H1 (cell line): ENCODE data around the gene DNER. TPM values are rescaled to one million over a fixed set of nuclear protein-coding genes. Genes with fewer than 3 reads are reported as not detected.

Experiments used
- CTCF ChIA-PET: fragments of 300-600 bp; sonication (Branson Sonifier 250); formaldehyde crosslinking; loops from one replicate; lab custom pipeline; 2021; ENCODE audit not compliant: partially characterized antibody; lab: Charles Lee
- POLR2A ChIA-PET: fragments of 300-600 bp; sonication (Branson Sonifier 250); formaldehyde crosslinking; loops from one replicate; lab custom pipeline; 2021; ENCODE audit warnings: inconsistent platforms; ENCODE audit not compliant: partially characterized antibody; lab: Charles Lee
- DNase-seq, 2 experiments: peaks; one replicate each; pipeline versions ENCODE4 v3.0.0 to v3.0.0-alpha.2; 2010 to 2022; ENCODE audit warnings: low spot score in 2 of 2, low read depth in 1 of 2, mixed read lengths in 1 of 2
- FAIRE-seq: peaks from 2 replicates; lab custom pipeline; 2011; peaks lifted over from hg19 to GRCh38; lab: Jason Lieb, UNC
- H2AFZ ChIP-seq: 2 replicates; pipeline ENCODE4 v1.8.1; 2012; ENCODE audit warnings: low read length, inconsistent platforms
- H2AK5ac ChIP-seq: 2 replicates; pipeline ENCODE4 v1.6.1; 2013; ENCODE audit warnings: low read depth, low read length
- H2BK120ac ChIP-seq: replicated peaks from 2 replicates; pipeline ENCODE3; 2013; ENCODE audit warnings: low read depth, low read length, inconsistent platforms
- H2BK12ac ChIP-seq: 2 replicates; pipeline ENCODE4 v1.6.1; 2013; ENCODE audit warnings: low read depth, low read length
- H2BK15ac ChIP-seq: 2 replicates; pipeline ENCODE4 v1.6.1; 2013; ENCODE audit warnings: low read length
- H2BK20ac ChIP-seq: 2 replicates; pipeline ENCODE4 v1.6.1; 2013; ENCODE audit warnings: low read length
- H2BK5ac ChIP-seq: 2 replicates; pipeline ENCODE4 v1.6.1; 2013; ENCODE audit warnings: low read depth, low read length
- H3K14ac ChIP-seq: 2 replicates; pipeline ENCODE4 v1.6.1; 2013; ENCODE audit warnings: inconsistent platforms; ENCODE audit not compliant: insufficient read length
- H3K18ac ChIP-seq: 2 replicates; pipeline ENCODE4 v1.6.1; 2013; ENCODE audit warnings: low read length; ENCODE audit errors: extremely low read depth
- H3K23ac ChIP-seq: 2 replicates; pipeline ENCODE4 v1.6.1; 2013; ENCODE audit warnings: inconsistent platforms; ENCODE audit not compliant: insufficient read length
- H3K23me2 ChIP-seq: 2 replicates; pipeline ENCODE4 v1.6.1; 2013; ENCODE audit warnings: low read depth, low read length
- H3K27ac ChIP-seq: 2 replicates; pipeline ENCODE4 v1.6.1; 2011; ENCODE audit warnings: low read depth, low read length, inconsistent platforms
- H3K27me3 ChIP-seq, 4 experiments: replicated peaks in 1 of 4; 1 replicate in 1 of 4; 2 replicates in 3 of 4; pipeline versions ENCODE4 v1.6.1 to v1.8.1; 2011 to 2013; ENCODE audit warnings: low read length in 3 of 4, mild to moderate bottlenecking in 3 of 4, inconsistent platforms in 2 of 4, mixed read lengths in 2 of 4, moderate library complexity in 1 of 4; ENCODE audit not compliant: control insufficient read depth in 3 of 4, insufficient read depth in 3 of 4; ENCODE audit errors: extremely low read depth in 1 of 4
- H3K36me3 ChIP-seq, 4 experiments: 2 replicates each; pipeline versions ENCODE4 v1.6.1 to v1.8.1; 2011 to 2013; ENCODE audit warnings: mild to moderate bottlenecking in 4 of 4, low read length in 3 of 4, moderate library complexity in 2 of 4, control low read depth in 1 of 4, inconsistent platforms in 1 of 4; ENCODE audit not compliant: insufficient read depth in 4 of 4, control insufficient read depth in 2 of 4
- H3K4ac ChIP-seq: replicated peaks from 2 replicates; pipeline ENCODE3; 2013; ENCODE audit warnings: low read length, low read depth, mixed read lengths, inconsistent platforms; ENCODE audit not compliant: insufficient read length
- H3K4me1 ChIP-seq, 4 experiments: replicated peaks in 1 of 4; 1 replicate in 1 of 4; 2 replicates in 3 of 4; pipeline versions ENCODE4 v1.6.1 to v1.8.1; 2011 to 2013; ENCODE audit warnings: low read length in 3 of 4, inconsistent platforms in 2 of 4, mixed read lengths in 1 of 4; ENCODE audit not compliant: insufficient read depth in 4 of 4, control insufficient read depth in 3 of 4
- H3K4me2 ChIP-seq, 2 experiments: 2 replicates each; pipeline versions ENCODE4 v1.6.1 to v1.8.1; 2011 to 2013; ENCODE audit warnings: low read depth in 2 of 2, low read length in 2 of 2, control low read depth in 1 of 2, inconsistent platforms in 1 of 2, mild to moderate bottlenecking in 1 of 2; ENCODE audit not compliant: insufficient read depth in 1 of 2
- H3K4me3 ChIP-seq, 4 experiments: fragments of 200-600, 300-600 bp in 1 of 4; sonication (generic), shearing (Covaris generic), sonication (Bioruptor Twin) in 1 of 4; 2 replicates each; pipeline versions ENCODE4 v1.5.1 to v1.8.1; 2011 to 2016; ENCODE audit warnings: low read length in 4 of 4, low read depth in 3 of 4, control low read depth in 2 of 4, inconsistent platforms in 2 of 4, mild to moderate bottlenecking in 2 of 4, mixed read lengths in 1 of 4, moderate library complexity in 1 of 4; ENCODE audit not compliant: insufficient read depth in 2 of 4; ENCODE audit errors: extremely low read depth in 1 of 4
- H3K56ac ChIP-seq: replicated peaks from 2 replicates; pipeline ENCODE3; 2013; ENCODE audit warnings: low read depth, mild to moderate bottlenecking, mixed read lengths, low read length, inconsistent platforms; ENCODE audit not compliant: insufficient read length
- H3K79me1 ChIP-seq: 2 replicates; pipeline ENCODE4 v1.6.1; 2013; ENCODE audit warnings: low read depth, low read length, control low read depth
- H3K79me2 ChIP-seq, 2 experiments: 2 replicates each; pipeline versions ENCODE4 v1.6.1 to v1.8.1; 2012 to 2013; ENCODE audit warnings: low read length in 2 of 2, mild to moderate bottlenecking in 2 of 2, inconsistent platforms in 1 of 2; ENCODE audit not compliant: insufficient read depth in 2 of 2, control insufficient read depth in 1 of 2
- H3K9ac ChIP-seq, 4 experiments: replicated peaks in 1 of 4; 1 replicate in 1 of 4; 2 replicates in 3 of 4; pipeline versions ENCODE4 v1.6.1 to v1.8.1; 2011 to 2013; ENCODE audit warnings: low read depth in 3 of 4, low read length in 3 of 4, control low read depth in 2 of 4, mild to moderate bottlenecking in 2 of 4, moderate library complexity in 2 of 4, inconsistent platforms in 1 of 4; ENCODE audit errors: extremely low read depth in 1 of 4
- H3K9me3 ChIP-seq, 2 experiments: 2 replicates each; pipeline versions ENCODE4 v1.6.1 to v1.8.1; 2012 to 2013; ENCODE audit warnings: mild to moderate bottlenecking in 2 of 2, moderate library complexity in 2 of 2, control low read depth in 1 of 2, inconsistent platforms in 1 of 2, low read depth in 1 of 2, low read length in 1 of 2, mixed read lengths in 1 of 2; ENCODE audit not compliant: insufficient read depth in 2 of 2
- H4K20me1 ChIP-seq, 2 experiments: replicated peaks in 1 of 2; 2 replicates each; pipeline versions ENCODE3 to v1.8.1; 2011 to 2013; ENCODE audit warnings: inconsistent platforms in 2 of 2, low read length in 2 of 2, mild to moderate bottlenecking in 1 of 2; ENCODE audit not compliant: insufficient read depth in 2 of 2, control insufficient read depth in 1 of 2
- H4K5ac ChIP-seq: 2 replicates; pipeline ENCODE4 v1.6.1; 2013; ENCODE audit warnings: low read length, low read depth, mixed read lengths, inconsistent platforms; ENCODE audit not compliant: insufficient read length
- H4K8ac ChIP-seq: 2 replicates; pipeline ENCODE4 v1.8.0; 2013; ENCODE audit warnings: mild to moderate bottlenecking, moderate library complexity, low read length, inconsistent platforms; ENCODE audit not compliant: insufficient read depth; ENCODE audit errors: extremely low read depth
- H4K91ac ChIP-seq: replicated peaks from 2 replicates; pipeline ENCODE3; 2013; ENCODE audit warnings: low read length, mixed read lengths, inconsistent platforms; ENCODE audit not compliant: insufficient read length
- CBX8 ChIP-seq: fragments of 300-800, 300-1000 bp; sonication (generic); IDR thresholded peaks from 2 replicates; pipeline ENCODE4 v1.7.1; 2016; ENCODE audit warnings: low read depth, low read length, borderline replicate concordance
- CHD1 ChIP-seq: IDR thresholded peaks from 2 replicates; pipeline ENCODE4 v1.6.1; 2012; ENCODE audit warnings: low read depth, low read length, improper control_type of control experiment
- EGR1 ChIP-seq: IDR thresholded peaks from 2 replicates; pipeline ENCODE4 v1.6.1; 2011; ENCODE audit warnings: low read depth, low read length, borderline replicate concordance
- JUN ChIP-seq: IDR thresholded peaks from 2 replicates; pipeline ENCODE4 v1.6.1; 2011; ENCODE audit warnings: low read depth, mild to moderate bottlenecking, improper control_type of control experiment, low read length
- KDM5A ChIP-seq: fragments of 200-600 bp; IDR thresholded peaks from 2 replicates; pipeline ENCODE4 v1.7.1; 2012; ENCODE audit warnings: mild to moderate bottlenecking, low read length, inconsistent platforms, mixed read lengths
- PHF8 ChIP-seq: fragments of 200-600 bp; sonication (generic); conservative IDR thresholded peaks from 2 replicates; pipeline ENCODE4 v1.7.1; 2012; ENCODE audit warnings: low read depth, mild to moderate bottlenecking, inconsistent platforms, low read length, moderate library complexity
- POU5F1 ChIP-seq: IDR thresholded peaks from 2 replicates; pipeline ENCODE4 v1.6.1; 2011; ENCODE audit warnings: low read depth, mild to moderate bottlenecking, low read length, moderate library complexity
- RFX5 ChIP-seq: IDR thresholded peaks from 2 replicates; pipeline ENCODE4 v1.6.1; 2011; ENCODE audit warnings: low read depth, low read length, improper control_type of control experiment, borderline replicate concordance
- SIRT6 ChIP-seq: IDR thresholded peaks from one replicate; pipeline ENCODE4 v1.7.1; 2012; ENCODE audit warnings: low read length, inconsistent platforms
- TCF12 ChIP-seq: IDR thresholded peaks from 2 replicates; pipeline ENCODE4 v1.6.1; 2011; ENCODE audit warnings: low read depth, mild to moderate bottlenecking, low read length
- YY1 ChIP-seq: IDR thresholded peaks from 2 replicates; pipeline ENCODE4 v1.6.1; 2011; ENCODE audit warnings: low read depth, mild to moderate bottlenecking, low read length
- WGBS, 2 experiments: shearing (Covaris generic) in 1 of 2; methylation state at CpG; one replicate each; pipeline versions ENCODE4 v1.1.6 to v1.1.7; 2013 to 2015; ENCODE audit warnings: low lambda C conversion rate in 2 of 2, mixed read lengths in 2 of 2, inconsistent platforms in 1 of 2, low coverage in 1 of 2, missing lambda C conversion rate in 1 of 2; ENCODE audit not compliant: insufficient replicate concordance in 2 of 2, insufficient coverage in 1 of 2, insufficient read length in 1 of 2; ENCODE audit errors: extremely low coverage in 1 of 2, missing lambda C conversion rate in 1 of 2; 5-methylcytosine and 5-hydroxymethylcytosine counted together
- polyA plus RNA-seq, 7 experiments: library from polyadenylated mRNA; depleted of rRNA in 3 of 7; stranded (reverse) in 5 of 7; unstranded in 2 of 7; fragments of >200 nt in 5 of 7; fragments of 200-250 nt in 2 of 7; gene quantifications; 1 replicate in 5 of 7; 2 replicates in 1 of 7; 4 replicates in 1 of 7; pipeline versions ENCODE4 v1.2.1 to v1.2.3, GENCODE V29; 2011 to 2013; ENCODE audit warnings: missing spikeins in 2 of 7, mixed read lengths in 2 of 7
- total RNA-seq: library from RNA; stranded (reverse); fragmentation: NEBNext Ultra II Directional; extraction: Animal tissue kit (Norgen Biotek cat#: 25700); gene quantifications from 2 replicates; pipeline ENCODE4 v1.2.1, GENCODE V29; 2021
- TF ChIP-seq, protein P1 (sequence below): IDR thresholded peaks from 2 replicates; pipeline ENCODE4 v1.6.1; 2011; ENCODE audit warnings: low read length, improper control_type of control experiment
- TF ChIP-seq, protein P2 (sequence below): IDR thresholded peaks from 2 replicates; pipeline ENCODE4 v1.6.1; 2012; ENCODE audit warnings: low read length, inconsistent platforms

Gene DNER
- total and polyA plus RNA-seq, 2 of the 8 experiments (the other 6 are each of a cell fraction or from before 2014, with no cell fraction given) = 6.8 to 16.3 TPM

DNA sequence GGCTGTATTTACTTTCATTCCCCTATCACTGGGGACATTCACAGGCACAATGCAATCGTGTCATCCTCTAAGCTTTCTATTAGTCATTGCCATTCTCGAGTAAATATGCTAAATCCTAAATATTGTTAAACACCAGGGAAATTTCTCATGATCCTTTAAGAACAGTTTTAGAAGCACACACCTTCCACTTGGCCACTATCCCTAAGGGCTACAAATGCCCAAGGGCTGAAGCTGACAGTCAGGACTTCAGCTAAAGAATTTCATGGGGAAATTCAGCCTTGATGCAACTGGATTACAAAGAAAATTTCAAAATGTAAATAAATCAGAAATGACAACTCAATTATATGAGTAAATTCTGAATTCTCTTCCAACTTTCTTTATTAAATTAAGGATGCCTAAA lies 280.2 kb downstream of the DNER start:
- no peak overlapping the region for H4K91ac ChIP-seq
- no peak overlapping the region for H4K5ac ChIP-seq
- H3K4ac ChIP-seq = no peak overlapping the region
- no peak overlapping the region for H2AK5ac ChIP-seq
- no peak overlapping the region for H2BK20ac ChIP-seq
- no peak overlapping the region for H3K9ac ChIP-seq
- no peak for TF ChIP-seq CBX8
- TF ChIP-seq KDM5A = no peak
- no peak for TF ChIP-seq YY1
- TF ChIP-seq, protein P1, sequence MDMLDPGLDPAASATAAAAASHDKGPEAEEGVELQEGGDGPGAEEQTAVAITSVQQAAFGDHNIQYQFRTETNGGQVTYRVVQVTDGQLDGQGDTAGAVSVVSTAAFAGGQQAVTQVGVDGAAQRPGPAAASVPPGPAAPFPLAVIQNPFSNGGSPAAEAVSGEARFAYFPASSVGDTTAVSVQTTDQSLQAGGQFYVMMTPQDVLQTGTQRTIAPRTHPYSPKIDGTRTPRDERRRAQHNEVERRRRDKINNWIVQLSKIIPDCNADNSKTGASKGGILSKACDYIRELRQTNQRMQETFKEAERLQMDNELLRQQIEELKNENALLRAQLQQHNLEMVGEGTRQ = no peak
- no peak for TF ChIP-seq CHD1
- TF ChIP-seq POU5F1 = no peak
- no peak for TF ChIP-seq JUN
- TF ChIP-seq, protein P2, sequence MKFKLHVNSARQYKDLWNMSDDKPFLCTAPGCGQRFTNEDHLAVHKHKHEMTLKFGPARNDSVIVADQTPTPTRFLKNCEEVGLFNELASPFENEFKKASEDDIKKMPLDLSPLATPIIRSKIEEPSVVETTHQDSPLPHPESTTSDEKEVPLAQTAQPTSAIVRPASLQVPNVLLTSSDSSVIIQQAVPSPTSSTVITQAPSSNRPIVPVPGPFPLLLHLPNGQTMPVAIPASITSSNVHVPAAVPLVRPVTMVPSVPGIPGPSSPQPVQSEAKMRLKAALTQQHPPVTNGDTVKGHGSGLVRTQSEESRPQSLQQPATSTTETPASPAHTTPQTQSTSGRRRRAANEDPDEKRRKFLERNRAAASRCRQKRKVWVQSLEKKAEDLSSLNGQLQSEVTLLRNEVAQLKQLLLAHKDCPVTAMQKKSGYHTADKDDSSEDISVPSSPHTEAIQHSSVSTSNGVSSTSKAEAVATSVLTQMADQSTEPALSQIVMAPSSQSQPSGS = no peak
- TF ChIP-seq RFX5 = no peak
- TF ChIP-seq EGR1 = no peak
- no peak for TF ChIP-seq SIRT6
- no peak for TF ChIP-seq PHF8
- TF ChIP-seq TCF12 = no peak
- no peak overlapping the region for H3K14ac ChIP-seq
- H3K79me2 ChIP-seq = no peaks in the 10 kb centered on the region
- no peak overlapping the region for H4K8ac ChIP-seq
- no peaks in the 10 kb centered on the region for H4K20me1 ChIP-seq
- no peak overlapping the region for H2BK12ac ChIP-seq
- no peak overlapping the region for H3K56ac ChIP-seq
- H3K9me3 ChIP-seq = no peaks in the 10 kb centered on the region
- 89% methylated on average over 2 of the region's 2 CpGs; no CpG with 5 or more reads in 1 of the 2 experiments for WGBS, 2 experiments
- H2BK120ac ChIP-seq = no peak overlapping the region
- no peak overlapping the region for H3K4me2 ChIP-seq
- H2AFZ ChIP-seq = no peak overlapping the region
- H3K23ac ChIP-seq = no peak overlapping the region
- FAIRE-seq = no peak
- H2BK15ac ChIP-seq = no peak overlapping the region
- POLR2A ChIA-PET = no interaction called here
- no peak overlapping the region for H3K4me3 ChIP-seq
- no peak overlapping the region for H3K27ac ChIP-seq
- no peaks in the 10 kb centered on the region for H3K27me3 ChIP-seq
- H3K18ac ChIP-seq = no peak overlapping the region
- H3K79me1 ChIP-seq = no peaks in the 10 kb centered on the region
- no peaks in the 10 kb centered on the region; the same call in 1 of the 2 replicates for H3K23me2 ChIP-seq
- DNase-seq = no peak
- CTCF ChIA-PET = interaction anchor here (0.7 to 5.1 kb wide), 7 partner anchors 19 to 202 kb away, joined by 3 to 43 read pairs (median 3); no protein-coding TSS in a partner anchor
- no peak overlapping the region for H2BK5ac ChIP-seq
- H3K36me3 ChIP-seq = no peaks in the 10 kb centered on the region
- H3K4me1 ChIP-seq = no peaks in the 10 kb centered on the region
